ENCODE data around the gene CPSF6.

DNA sequence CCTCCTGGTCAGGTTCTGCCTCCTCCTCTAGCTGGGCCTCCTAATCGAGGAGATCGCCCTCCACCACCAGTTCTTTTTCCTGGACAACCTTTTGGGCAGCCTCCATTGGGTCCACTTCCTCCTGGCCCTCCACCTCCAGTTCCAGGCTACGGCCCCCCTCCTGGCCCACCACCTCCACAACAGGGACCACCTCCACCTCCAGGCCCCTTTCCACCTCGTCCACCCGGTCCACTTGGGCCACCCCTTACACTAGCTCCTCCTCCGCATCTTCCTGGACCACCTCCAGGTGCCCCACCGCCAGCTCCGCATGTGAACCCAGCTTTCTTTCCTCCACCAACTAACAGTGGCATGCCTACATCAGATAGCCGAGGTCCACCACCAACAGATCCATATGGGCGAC lies 19.3 kb downstream of the CPSF6 start:
- TF ChIP-seq CTCF (conservative IDR thresholded peaks at IDR 0.05; ENCODE audit: low read length) (no peak), EZH2phosphoT487 (IDR thresholded peaks at IDR 0.05; ENCODE audit: borderline replicate concordance) (no peak)

Data from Loucy (cell line).